Eye (tissue), 1 donor: ENCODE data around the gene TAPBP.

Experiments
- DNase-seq: peaks from one replicate; pipeline ENCODE4 v3.0.0-alpha.2; 2015

Gene TAPBP

DNA sequence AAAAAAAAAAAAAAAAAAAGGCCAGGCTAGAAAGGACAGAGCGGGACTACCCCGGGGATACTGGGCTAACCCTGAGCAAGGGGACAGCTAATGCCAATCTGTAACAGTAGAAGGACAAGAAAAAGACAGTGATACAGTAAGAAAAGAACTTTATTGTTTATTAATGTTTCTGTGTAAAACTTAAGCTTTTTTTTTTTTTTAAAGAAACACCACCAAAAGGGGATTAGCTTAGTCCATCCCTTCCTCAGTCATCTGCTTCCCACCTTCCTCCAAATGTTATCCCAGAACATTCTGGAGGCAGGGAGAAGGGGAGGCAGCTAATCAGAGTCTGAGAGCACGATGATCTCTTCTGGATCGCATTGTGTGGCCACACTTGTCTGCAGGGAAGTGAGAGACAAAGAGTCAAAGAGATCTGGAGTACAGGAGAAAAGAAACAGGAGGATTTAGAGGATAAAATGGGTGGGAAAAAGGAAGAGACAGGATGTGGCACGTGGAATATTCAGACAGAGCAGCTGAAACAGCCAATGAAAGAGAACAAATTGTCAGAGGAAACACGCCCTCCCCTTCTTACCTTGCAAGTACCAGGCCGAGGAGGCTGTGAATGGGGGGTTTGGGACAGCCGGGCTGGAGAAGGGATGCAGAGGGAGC lies 4.7 kb upstream of the TAPBP start:
- DNase-seq: no peak

DNA sequence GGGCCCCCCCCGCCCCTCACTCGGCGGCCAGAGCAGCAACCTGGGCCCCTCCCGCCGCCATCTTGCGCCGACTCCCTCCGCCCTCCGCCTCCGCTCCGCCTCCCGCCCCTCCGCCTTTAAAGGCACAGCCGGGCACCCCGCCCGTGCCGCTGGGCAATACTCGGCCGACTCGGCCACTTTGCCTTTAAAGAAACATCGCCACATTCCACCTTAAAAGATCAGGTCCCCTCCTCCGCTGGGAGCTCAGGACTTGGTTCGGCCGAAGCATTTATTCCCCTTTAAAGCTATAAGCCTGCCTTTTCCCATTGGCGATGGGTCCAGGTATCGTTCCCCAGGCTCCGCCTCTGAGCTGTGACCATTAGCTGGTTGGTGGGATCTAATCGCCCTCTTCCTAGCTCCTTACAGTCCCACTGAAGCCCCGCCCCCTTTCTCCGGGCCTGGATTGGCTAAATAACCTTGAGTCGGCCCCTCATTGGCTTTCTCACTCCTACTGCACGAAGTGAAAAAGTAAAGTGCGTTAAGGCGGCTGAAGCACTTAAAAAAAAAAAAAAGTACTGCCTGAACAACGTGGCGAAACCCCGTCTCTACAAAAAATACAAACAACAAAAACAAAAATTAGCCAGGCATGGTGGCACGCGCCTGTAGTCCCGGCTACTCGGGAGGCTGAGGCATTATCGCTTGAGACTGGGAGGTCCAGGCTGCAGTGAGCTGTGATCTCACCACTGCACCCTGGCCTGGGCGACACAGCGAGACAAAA lies 4.0 kb upstream of the TAPBP start, which contains the start of gene ZBTB22:
Gene ZBTB22, minus strand, starts transcription at position 76 of the 757 bp plus-strand sequence. CDS start 828 bp downstream, outside the sequence.
- DNase-seq: peak; percentile 100

DNA sequence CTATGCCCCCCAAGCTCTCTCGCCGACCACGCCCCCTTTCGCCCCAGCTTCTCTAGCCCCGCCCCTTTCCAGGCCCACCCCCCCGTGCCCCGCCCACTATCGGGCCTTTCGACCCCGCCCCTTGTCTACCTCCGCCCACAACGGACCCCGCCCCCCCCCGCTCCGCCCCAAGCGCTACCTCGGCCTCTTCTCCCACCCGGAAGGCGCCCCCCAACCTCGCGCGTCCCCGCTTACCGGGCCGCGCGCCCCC lies 3.5 kb upstream of the TAPBP start:
- DNase-seq: no peak

DNA sequence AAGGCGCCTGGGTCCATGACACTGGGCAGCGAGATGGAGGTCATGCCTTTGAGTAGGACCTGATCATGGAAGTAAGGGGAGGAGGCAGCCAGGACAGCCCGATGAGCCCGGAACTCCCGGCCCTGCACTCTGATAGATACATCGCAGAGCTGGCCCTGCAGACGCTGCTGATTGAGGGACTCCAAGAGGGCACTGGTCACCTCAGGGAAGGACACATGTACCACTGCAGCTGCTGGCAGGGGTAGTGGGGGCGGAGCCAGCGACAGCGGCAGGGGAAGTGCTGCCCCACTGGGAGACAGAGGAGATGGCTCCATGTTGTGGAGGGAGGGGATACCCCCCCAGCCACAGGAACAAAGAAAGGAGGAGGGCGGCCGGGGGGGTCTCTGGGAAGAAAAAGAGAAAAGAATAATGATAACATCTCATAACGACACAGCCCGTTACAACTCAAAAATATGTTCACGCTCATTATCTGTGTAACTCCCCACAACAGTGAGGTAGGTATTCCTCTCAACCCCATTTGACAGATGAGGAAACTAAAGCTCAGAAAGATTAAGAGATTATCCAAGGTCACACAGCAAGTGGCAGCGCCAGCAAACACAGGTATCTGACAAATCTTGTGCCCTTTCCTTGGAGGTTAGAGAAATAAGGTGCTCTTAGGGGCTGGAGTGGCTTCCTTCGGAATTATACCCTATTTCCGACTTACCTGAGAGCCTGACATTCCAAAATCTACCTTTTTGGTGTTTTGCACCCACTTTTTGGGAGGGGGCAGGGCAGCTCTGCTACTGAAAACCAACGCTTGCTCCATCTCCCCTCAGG lies 2.9 kb upstream of the TAPBP start:
- DNase-seq: no peak

DNA sequence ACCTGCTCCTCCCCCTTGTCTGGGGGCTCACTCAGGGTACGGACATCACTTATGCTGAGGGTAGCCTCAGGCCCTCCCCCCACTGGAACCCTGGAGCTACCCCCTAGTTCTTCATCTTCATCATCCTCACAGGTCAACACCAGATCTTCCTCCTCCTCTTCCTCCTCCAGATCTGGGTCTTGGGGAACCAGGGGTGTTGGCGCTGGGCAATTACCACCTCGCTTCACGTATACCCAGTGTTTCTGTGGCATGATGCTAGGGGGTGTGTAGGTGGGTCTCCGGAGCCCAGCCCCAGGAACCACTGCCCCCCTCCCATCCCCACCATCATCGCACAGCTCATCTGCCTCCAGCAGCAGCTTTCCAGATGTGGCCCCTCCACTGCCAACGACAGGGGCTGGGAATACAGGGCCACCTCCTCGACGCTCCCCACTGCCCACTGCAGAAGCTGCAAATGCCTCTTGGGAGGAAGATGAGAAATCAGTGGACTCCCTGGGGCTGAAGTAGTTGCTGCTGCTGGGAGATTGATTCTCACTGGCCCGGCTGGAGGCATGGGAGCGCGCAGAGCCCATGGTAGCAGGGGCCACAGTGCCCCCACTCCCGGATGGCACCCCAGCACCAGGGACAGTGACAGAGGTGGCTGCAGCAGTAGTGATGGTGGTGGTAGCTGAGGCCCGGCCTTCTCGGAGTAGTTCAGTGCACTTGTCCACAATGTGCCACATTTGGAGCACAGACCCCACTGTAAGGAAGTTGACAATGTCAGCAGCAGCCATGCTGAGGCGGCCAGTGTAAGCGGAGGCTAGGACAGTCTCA lies 2.1 kb upstream of the TAPBP start:
- no peak for DNase-seq

DNA sequence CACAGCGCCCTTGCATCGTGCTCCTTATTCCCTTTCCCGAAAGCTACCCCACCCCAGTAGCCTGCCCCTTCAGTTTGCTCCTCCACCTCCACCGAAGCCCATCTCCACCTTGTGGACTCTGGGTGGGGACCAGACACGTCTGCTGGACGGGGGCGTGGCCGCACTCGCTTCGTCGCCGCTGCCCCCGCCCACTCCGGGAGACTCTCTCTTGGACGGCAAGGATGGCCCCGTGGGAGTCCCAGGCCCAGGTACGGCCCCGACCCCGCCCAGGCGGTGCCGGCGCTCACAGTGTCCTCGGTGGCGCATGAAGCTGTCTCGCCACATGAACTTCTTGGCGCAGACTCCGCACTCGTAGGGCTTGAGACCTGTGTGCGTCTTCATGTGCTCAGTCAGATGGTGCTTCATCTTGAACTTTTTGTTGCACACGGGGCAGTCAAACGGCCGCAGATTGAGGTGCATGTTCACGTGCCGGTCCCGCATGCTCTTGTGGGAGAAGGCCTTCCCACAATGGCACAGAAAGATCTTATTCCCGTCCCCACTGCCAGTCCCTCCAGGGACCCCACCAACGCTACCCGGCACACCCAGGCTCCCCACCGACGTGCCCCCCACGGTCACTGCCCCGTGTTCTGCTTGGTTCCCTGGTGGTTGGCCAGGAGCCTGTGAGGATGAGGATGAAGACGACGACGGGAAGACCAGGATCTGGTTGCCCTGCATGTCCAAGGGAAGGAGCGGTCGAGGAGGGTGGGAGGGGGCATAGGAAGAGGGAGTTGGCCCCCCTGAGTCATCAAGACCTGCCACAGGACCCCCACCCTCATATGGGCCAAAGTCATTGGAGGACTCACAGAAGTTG lies 1.3 kb upstream of the TAPBP start:
- DNase-seq: no peak

DNA sequence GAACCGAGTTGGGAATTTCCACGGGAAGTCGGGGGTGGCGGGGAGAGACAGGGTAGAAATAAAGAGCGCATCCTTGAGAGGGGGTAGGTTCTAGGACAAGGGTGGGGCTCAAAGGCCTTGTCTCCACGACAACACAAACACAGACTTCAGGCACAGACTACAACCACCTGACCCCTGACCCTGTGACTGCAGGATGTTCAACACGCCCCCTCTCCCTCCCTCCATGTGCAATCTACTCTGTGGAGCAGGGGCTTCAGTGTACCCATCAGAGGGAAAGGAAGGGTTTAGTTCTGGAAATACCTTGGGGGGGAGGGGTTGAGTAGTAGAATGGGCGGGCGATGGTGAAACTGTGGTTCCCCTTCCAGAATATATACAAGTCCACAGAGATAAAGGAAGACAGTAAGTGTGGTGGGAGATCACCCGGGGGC lies 651 bp upstream of the TAPBP start:
- peak; percentile 68 for DNase-seq

DNA sequence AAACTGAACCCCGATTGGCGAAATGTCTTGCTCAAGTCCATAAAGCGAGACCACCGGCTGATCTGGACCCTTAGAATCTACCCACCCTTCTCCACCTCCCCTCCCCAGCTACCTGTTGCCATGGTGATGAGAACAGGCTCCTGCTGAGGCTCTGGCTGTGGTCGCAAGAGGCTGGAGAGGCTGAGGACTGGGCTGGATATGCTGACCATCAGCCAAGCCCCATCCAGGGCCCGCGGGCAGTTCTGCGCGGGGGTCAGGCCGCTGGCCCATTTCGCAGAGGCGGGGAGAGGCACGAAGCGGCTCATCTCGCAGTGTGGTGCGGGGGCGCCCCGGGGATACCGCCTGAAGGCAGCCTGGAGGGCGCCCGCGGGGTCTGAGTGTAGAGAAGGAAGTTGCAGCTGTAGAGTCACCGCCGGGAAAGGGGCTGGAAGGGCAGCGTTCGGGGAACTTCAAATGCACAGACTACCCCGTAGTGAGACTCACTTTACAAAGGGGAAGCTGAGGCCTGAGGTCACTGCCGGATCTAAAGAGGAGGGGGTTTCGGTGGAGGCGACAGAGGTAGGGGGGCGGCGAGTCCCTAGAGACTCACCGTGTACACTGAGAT lies 671 bp downstream of the TAPBP start:
- DNase-seq: peak; percentile 74

DNA sequence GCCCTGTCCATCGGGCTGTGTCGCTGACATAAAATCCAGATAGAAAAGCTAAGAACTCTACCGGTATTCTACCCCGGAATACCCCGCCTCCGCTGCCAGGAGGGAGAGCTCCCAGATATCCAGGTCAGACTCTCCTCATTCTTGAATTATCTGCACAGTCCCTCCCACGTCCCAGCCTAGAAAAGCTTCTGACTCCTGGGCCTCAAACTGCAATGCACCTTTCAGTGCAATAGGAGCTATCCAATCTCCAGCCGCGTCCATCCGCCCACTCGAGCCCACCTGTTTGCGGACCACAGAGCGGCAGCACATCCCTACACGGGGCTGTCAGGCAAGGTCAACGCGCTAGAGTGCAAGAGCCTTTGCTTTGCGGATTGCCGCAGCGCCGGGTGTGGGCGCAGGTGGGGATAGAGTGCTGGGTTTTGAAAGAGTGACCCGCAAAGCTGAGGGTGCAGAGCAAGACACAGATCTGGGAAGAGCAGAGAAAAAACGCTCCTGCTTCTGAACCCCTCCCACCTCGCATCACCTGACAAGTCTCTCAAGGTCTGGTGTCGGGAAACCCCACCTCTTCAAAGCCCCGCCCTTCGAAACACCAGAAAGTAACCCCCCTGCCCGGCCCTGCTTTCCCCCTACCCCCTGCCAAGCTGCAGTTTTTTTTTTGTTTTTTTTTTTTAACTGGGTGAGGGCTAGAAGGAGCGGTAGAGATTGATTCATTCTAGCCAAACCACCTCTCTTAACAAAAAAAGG lies 1.3 kb downstream of the TAPBP start:
- DNase-seq: peak; percentile 63

DNA sequence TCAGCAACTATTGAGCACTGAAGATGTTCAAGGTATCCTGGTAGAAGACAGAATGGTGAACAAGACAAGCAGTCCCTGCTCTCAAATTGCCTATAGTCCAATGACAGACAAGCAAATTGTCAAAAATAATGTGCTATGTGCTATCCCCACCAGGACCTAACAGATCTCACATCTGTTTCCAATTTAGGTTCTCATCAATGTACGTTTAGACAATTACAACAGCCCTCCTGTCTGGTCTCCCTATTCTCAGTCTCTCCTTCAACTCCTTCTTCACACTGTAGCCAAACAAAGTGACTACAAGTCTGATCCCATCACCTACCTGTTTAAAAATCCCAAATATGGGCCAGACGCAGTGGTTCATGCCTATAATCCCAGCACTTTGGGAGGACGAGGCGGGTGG lies 7.5 kb downstream of the TAPBP start:
- no peak for DNase-seq

DNA sequence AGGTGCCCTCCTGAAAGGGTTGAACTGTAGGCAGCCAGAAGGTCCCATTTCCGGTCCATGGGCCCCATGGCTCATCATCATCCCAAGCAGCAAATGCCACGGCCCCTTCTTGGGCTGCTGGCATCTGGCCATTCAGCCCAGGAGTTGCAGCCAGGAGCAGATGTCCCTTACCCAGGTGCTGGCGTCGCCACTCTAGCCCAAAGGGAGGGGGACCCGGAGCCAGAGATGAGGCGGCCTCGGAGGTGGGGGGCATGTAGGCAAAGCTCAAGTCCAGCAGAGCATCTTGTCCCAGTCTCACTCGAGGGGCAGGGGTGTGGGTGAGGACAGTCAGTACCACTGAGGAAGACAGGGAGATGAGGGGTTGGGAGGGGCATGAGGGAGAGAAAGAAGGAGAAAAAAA lies 8.8 kb downstream of the TAPBP start:
- no peak for DNase-seq

DNA sequence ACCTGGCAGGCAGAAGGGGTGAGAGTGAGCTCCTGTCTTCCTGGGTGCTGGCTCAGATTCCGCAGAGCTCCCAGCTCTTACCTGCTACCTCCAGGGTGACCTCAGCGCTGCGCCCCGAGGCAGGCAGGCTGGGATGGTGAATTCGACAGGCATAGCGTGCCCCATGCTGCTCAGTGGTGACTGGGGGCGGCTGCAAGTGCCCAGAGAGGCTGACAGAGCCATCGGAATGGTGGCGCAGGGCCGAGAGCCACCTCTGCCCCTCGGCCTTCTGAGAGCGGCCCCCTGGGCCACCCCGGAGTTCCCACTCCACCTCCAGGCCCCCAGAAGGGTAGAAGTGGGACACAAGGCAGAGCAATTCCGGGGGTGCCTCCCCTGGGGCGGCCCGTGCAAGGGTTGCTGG lies 9.7 kb downstream of the TAPBP start:
- no peak for DNase-seq

DNA sequence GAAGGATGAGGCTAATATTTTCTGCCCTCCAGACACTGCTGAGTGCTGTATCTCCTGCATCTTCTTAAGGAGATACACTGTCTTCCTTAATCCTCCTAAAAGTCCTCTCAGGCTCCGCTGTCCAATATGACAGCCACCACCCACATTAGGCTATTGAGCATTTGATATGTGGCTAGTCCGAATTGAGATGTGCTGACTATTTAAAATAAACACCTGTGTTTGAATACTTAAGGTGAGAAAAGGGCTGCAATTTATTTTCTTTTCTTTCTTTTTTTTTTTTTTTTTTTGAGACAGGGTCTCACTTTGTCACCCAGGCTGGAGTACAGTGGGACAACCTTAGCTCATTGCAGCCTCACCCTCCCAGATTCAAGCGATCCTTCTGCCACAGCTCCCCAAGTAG lies 12.0 kb downstream of the TAPBP start:
- no peak for DNase-seq

DNA sequence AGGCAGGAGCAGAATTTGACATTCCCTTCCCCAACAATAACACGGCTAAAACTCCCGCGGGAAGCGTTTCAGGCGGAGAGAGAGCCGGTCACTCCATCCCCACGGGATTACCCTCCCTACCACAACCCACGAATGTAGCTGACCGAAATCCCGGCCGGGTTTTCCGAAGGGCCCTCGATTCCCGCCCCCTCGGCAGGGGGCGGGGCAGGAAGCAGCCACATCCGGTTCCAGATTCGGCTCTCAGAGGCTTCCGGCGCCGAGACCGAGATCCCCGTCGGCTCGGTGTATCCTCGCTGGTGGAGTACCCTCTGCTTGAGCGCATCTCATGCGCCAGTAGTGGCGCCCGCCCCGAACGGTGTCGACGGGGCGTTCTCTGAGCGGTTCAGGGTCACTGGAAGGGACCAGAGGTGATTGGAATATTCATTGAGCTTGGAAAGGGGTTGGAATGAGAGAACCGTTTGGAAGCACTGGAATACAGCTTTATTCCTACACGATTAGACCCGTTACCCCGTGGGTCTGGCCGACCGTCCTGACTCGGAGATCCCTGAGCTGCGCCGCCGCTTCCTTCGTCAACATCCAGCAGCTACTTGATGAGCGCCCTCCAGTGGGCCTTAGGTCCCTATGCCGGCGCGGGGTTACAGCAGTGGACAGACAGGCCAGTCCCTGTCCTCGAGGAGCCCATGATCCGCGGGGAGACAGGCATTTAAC lies 14.5 kb downstream of the TAPBP start:
- peak; percentile 97 for DNase-seq

DNA sequence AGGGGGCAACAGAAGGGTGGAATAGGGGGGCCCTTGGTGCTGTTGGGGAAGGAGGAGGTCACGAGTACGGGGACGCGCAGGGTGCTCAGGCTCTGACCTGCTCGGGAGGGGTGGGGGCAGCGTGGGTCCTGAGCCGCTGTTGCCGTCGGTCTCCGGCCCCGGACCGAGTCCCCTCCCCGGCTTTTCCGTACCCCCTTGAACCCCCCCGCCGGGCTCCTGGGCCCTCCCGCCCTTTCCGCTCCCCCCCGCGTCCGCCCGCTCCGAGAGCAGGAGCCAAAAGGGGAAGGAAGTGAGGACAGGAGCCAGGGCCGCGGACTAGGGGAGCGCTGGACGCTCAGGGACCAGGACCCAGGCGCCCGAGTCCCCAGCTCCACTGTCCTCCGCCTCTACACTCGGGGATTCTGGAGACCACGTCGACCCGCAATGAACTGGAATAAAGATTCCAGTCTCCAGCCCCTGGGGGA lies 15.1 kb downstream of the TAPBP start, which contains the start of gene RGL2:
Gene RGL2, minus strand, starts transcription at position 170 of the 464 bp plus-strand sequence. CDS start 332 bp downstream, outside the sequence.
- DNase-seq: no peak

DNA sequence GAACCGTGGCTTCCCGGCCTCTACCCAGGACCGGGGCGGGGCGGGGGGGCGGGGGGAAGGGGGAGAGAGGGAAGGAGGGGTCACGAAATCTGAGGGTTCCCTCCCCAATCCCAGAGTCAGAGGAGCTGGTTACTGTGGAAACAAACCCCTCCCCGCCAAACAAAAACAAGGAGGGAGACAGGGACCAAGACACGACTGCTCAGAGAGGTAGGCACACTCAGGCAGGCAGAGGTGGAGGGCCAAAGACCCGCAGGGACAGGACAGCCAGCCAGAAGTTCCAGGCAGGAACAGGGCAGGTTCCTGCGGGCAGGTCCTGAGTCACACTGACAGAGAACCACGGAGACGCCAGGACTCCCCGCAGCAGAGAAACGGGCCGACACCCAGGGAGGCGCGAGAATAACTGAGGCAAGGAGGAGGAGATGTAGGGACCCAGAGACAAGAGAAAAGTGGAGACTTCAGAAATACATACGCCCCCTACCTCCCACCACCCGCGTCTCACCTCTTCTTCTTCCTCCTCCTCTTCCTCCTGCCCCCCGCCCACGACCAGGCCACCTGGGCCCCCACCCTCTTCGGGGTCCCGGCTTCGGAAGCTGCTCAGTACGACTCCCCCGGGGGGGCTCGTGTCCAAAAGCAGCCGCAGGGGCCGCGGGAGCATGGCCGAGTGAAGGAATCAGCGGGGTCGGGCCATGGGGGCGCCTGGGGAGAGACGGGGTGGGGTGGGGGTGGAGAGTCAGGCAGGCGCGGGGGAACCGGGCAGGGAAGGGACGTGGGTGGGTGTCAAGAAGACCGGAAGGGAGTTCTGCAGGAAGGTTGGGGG lies 15.7 kb downstream of the TAPBP start:
- DNase-seq: peak; percentile 76

DNA sequence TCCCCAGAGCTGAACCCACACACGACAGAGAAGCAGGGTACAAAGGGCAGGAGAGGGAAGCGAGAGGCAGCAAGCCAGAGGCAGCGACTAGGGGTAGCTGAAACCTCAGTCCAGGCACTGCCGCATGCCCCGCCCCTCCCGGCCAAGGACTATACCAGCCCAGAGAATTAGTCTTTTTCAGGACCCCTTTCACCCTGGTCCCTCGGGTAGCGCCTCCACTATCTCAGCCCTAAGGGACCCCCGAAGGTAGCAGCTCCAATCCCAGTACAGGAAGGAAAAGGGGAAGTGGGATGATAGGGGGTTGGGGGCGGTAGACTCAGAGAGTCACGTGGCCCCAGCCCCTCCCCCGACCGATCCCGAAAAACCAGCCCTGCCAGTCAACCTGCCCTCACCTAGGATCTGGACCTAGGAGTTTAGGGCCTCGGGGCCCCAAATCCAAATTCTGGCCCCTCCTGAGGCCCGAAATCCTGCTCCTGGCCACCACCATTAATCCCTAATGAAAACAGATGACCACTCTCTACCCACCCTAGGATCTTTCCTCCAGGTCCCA lies 16.4 kb downstream of the TAPBP start:
- peak; percentile 50 for DNase-seq

DNA sequence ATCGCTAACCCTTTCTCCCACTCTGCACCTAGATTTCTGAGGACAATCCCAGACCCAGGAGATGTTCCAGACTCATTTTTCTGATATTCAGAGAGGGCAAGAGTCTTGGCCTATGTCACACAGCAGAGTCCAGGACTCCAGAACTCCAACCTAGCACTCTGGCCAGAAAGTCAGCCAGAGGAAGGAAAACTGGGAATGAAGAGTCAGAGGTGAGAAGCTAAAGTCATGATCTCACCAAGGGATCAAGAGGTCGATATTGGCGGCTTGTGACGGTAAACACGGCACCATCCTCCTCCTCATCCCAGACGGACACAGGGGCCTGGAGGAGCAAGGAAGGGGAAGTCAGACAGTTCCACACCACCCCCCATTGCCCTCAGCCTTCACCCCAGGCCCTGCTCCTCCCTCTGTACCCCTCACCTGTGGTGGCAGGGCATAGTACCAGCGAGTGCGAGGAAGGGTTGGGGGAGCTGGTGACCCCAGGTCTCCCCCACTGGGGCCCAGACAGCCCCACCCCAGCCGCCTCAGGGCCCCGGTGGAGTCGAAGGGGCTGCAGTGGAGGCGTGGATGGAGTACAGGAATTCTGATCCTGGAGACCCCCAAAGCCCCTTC lies 17.0 kb downstream of the TAPBP start:
- DNase-seq: no peak
